SK-N-SH treated with all-trans-retinoic acid at 6 μM for 48 hours (cell line): ENCODE measurements around the gene MDM4.

Source experiments
- ATAC-seq: fragments of 200-7000 bp; cut with Tn5 transposase; 3 replicates; pipeline ENCODE4 v1.9.1; 2020; ENCODE audit warnings: mild to moderate bottlenecking, moderate library complexity
- ARNTL ChIP-seq: fragments of 450-650 bp; formaldehyde crosslinking; IDR thresholded peaks from 2 replicates; pipeline ENCODE4 v1.5.0; 2020; ENCODE audit warnings: low read depth, mild to moderate bottlenecking, moderate library complexity, borderline replicate concordance
- BACH2 ChIP-seq: fragments of 250-450 bp; sonication (Bioruptor Pico); IDR thresholded peaks from 2 replicates; pipeline ENCODE4 v1.9.0; 2021; ENCODE audit warnings: mild to moderate bottlenecking, borderline replicate concordance
- CSDC2 ChIP-seq: fragments of 250-450 bp; sonication (Bioruptor Pico); IDR thresholded peaks from 2 replicates; pipeline ENCODE4 v1.5.0; 2020; ENCODE audit warnings: mild to moderate bottlenecking, moderate library complexity
- ESRRG ChIP-seq: fragments of 250-450 bp; sonication (Bioruptor Pico); IDR thresholded peaks from 2 replicates; pipeline ENCODE4 v1.6.1; 2021; ENCODE audit warnings: mild to moderate bottlenecking
- ISL1 ChIP-seq: fragments of 250-450 bp; sonication (Bioruptor Pico); IDR thresholded peaks from 2 replicates; pipeline ENCODE4 v2.1.2; 2022; ENCODE audit warnings: mild to moderate bottlenecking, moderate library complexity
- OSR1 ChIP-seq: fragments of 250-450 bp; sonication (Bioruptor Pico); IDR thresholded peaks from 2 replicates; pipeline ENCODE4 v1.8.0; 2022; ENCODE audit warnings: moderate library complexity, mild to moderate bottlenecking, inconsistent platforms
- PPARA ChIP-seq: fragments of 250-450 bp; sonication (Bioruptor Pico); IDR thresholded peaks from 2 replicates; pipeline ENCODE4 v1.5.0; 2020; ENCODE audit warnings: mild to moderate bottlenecking, borderline replicate concordance
- RARB ChIP-seq: fragments of 250-450 bp; sonication (Bioruptor Pico); IDR thresholded peaks from 2 replicates; pipeline ENCODE4 v1.8.0; 2021; ENCODE audit warnings: mild to moderate bottlenecking, moderate library complexity
- SNAI2 ChIP-seq: fragments of 250-450 bp; sonication (Bioruptor Pico); IDR thresholded peaks from 2 replicates; pipeline ENCODE4 v1.5.0; 2020; ENCODE audit warnings: mild to moderate bottlenecking, moderate library complexity
- ZFP3 ChIP-seq: fragments of 250-450 bp; sonication (Bioruptor Pico); IDR thresholded peaks from 2 replicates; pipeline ENCODE4 v1.5.0; 2020; ENCODE audit warnings: mild to moderate bottlenecking, moderate library complexity
- ZNF565 ChIP-seq: fragments of 450-650 bp; formaldehyde crosslinking; conservative IDR thresholded peaks from 2 replicates; pipeline ENCODE4 v1.5.0; 2020; ENCODE audit warnings: low read depth, mild to moderate bottlenecking, moderate library complexity
- ZNF8 ChIP-seq: fragments of 450-650 bp; formaldehyde crosslinking; IDR thresholded peaks from 2 replicates; pipeline ENCODE4 v1.5.0; 2020; ENCODE audit warnings: mild to moderate bottlenecking, moderate library complexity
- TF ChIP-seq, protein P1 (sequence below): fragments of 250-450 bp; sonication (Bioruptor Pico); IDR thresholded peaks from 2 replicates; pipeline ENCODE4 v1.5.1; 2021; ENCODE audit warnings: mild to moderate bottlenecking, moderate library complexity
- TF ChIP-seq, protein P2 (sequence below): fragments of 250-450 bp; sonication (Bioruptor Pico); IDR thresholded peaks from 2 replicates; pipeline ENCODE4 v1.8.0; 2021; ENCODE audit warnings: low read depth, mild to moderate bottlenecking, moderate library complexity, borderline replicate concordance
- TF ChIP-seq, protein P3 (sequence below): fragments of 250-450 bp; sonication (Bioruptor Pico); IDR thresholded peaks from 2 replicates; pipeline ENCODE4 v1.5.0; 2020; ENCODE audit warnings: mild to moderate bottlenecking, moderate library complexity
- TF ChIP-seq, protein P4 (sequence below): fragments of 250-450 bp; sonication (Bioruptor Pico); IDR thresholded peaks from 2 replicates; pipeline ENCODE4 v1.8.0; 2020; ENCODE audit warnings: mild to moderate bottlenecking, moderate library complexity, borderline replicate concordance
- TF ChIP-seq, protein P5 (sequence below): fragments of 250-450 bp; sonication (Bioruptor Pico); IDR thresholded peaks from 2 replicates; pipeline ENCODE4 v1.5.1; 2020; ENCODE audit warnings: low read depth, mild to moderate bottlenecking, moderate library complexity

Gene MDM4

DNA sequence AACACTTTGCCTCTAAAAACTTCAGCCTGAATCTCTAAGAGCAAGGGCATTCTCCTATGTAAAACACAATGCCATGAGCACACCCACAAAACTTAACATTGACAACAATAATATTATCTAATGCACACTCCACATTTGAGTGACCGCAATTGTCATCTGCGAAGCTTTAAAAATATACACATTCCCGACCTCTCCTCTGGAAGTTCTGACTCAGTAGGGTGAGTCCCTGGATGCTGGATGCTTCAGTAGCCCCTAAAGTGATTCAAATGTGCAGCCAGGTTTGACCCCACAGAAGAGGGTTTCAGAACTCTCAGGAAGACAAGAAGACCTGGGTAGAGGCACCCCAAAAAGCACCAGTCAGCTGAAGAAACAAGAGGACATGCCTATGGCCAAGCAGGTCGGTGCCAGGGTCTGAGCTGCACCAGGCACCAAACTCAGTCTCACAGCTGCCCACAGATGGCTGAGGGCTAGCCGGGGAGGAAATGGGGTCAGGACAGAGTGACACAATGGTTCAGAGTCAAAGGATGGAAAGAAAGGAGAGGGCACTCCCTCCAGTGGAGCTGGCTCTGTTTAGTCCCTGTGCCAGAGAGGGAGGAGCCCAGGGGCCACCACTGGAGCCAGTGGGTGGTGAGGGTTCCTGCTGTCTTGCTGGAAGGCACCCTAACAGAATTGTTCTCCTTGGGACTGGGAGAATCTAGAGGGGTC, 39.0 kb upstream of the MDM4 start (continued):
- TF ChIP-seq, protein P1, sequence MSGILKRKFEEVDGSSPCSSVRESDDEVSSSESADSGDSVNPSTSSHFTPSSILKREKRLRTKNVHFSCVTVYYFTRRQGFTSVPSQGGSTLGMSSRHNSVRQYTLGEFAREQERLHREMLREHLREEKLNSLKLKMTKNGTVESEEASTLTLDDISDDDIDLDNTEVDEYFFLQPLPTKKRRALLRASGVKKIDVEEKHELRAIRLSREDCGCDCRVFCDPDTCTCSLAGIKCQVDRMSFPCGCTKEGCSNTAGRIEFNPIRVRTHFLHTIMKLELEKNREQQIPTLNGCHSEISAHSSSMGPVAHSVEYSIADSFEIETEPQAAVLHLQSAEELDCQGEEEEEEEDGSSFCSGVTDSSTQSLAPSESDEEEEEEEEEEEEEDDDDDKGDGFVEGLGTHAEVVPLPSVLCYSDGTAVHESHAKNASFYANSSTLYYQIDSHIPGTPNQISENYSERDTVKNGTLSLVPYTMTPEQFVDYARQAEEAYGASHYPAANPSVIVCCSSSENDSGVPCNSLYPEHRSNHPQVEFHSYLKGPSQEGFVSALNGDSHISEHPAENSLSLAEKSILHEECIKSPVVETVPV (CRISPR knock-in tag): no peak

DNA sequence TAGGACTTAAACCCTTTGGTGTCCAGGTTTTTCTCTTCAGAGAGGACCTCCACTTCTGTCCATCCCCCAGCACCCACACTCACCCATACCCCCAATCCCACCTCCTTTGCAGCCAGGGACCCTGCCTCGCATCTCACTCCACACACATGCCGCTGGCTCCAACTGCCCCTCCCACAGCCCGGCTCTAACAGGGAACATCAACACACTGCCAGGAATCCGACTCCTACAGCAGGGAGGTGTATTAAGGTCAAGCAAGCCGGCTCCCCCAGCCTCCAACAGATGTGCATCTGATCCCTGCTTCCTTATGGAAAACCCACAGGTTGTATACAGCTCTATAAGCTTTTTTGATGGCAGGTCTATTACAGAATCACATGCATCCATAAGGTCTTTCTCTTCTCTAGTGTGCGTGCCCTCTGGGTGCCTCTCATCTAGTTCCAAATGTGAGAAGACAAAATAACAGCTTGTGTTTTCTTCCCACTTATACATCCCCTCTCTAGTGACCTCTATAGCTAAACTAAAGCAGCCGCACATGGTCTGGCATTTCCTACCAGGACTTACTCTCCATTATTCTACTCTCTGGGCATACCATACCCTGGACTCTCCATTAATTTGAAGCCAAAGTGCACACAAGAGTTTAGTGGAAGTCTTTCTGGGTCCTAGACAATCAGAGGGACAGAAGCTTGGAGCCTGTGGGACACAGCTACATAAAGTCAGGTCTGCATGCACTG, 37.9 kb upstream of the MDM4 start:
- TF ChIP-seq ESRRG (CRISPR knock-in tag) (no peak), OSR1 (CRISPR knock-in tag) (no peak), ISL1 (CRISPR knock-in tag) (no peak), RARB (no peak), BACH2 (CRISPR knock-in tag) (no peak)
- TF ChIP-seq, protein P2, sequence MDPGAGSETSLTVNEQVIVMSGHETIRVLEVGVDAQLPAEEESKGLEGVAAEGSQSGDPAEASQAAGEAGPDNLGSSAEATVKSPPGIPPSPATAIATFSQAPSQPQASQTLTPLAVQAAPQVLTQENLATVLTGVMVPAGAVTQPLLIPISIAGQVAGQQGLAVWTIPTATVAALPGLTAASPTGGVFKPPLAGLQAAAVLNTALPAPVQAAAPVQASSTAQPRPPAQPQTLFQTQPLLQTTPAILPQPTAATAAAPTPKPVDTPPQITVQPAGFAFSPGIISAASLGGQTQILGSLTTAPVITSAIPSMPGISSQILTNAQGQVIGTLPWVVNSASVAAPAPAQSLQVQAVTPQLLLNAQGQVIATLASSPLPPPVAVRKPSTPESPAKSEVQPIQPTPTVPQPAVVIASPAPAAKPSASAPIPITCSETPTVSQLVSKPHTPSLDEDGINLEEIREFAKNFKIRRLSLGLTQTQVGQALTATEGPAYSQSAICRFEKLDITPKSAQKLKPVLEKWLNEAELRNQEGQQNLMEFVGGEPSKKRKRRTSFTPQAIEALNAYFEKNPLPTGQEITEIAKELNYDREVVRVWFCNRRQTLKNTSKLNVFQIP (CRISPR knock-in tag): no peak
- TF ChIP-seq, all 23 proteins: peak for 0
- peak; percentile 28; the same call in 1 of the 3 replicates for ATAC-seq

DNA sequence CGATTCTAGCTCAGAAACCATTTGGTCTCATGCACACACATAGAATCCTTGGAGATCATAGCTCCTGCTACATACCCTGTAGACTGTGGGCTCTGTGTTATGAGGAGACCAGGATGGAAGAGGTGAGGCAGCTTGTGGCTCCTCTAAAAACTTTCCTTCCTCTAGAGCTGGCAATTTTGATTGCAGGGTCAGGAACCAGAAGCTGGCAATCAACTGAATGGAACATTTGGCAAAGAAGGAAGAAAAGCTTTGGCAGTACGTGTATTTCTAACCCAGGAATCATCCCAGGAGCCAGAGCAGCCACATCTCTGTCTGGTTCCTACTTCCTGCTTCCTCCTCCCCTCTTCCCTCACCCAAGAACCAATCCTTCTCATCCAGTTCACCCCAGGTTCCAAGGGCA, 37.3 kb upstream of the MDM4 start:
- TF ChIP-seq, protein P3, sequence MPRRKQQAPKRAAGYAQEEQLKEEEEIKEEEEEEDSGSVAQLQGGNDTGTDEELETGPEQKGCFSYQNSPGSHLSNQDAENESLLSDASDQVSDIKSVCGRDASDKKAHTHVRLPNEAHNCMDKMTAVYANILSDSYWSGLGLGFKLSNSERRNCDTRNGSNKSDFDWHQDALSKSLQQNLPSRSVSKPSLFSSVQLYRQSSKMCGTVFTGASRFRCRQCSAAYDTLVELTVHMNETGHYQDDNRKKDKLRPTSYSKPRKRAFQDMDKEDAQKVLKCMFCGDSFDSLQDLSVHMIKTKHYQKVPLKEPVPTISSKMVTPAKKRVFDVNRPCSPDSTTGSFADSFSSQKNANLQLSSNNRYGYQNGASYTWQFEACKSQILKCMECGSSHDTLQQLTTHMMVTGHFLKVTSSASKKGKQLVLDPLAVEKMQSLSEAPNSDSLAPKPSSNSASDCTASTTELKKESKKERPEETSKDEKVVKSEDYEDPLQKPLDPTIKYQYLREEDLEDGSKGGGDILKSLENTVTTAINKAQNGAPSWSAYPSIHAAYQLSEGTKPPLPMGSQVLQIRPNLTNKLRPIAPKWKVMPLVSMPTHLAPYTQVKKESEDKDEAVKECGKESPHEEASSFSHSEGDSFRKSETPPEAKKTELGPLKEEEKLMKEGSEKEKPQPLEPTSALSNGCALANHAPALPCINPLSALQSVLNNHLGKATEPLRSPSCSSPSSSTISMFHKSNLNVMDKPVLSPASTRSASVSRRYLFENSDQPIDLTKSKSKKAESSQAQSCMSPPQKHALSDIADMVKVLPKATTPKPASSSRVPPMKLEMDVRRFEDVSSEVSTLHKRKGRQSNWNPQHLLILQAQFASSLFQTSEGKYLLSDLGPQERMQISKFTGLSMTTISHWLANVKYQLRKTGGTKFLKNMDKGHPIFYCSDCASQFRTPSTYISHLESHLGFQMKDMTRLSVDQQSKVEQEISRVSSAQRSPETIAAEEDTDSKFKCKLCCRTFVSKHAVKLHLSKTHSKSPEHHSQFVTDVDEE: no peak
- TF ChIP-seq ZNF565 (CRISPR knock-in tag): no peak
- TF ChIP-seq, protein P4, sequence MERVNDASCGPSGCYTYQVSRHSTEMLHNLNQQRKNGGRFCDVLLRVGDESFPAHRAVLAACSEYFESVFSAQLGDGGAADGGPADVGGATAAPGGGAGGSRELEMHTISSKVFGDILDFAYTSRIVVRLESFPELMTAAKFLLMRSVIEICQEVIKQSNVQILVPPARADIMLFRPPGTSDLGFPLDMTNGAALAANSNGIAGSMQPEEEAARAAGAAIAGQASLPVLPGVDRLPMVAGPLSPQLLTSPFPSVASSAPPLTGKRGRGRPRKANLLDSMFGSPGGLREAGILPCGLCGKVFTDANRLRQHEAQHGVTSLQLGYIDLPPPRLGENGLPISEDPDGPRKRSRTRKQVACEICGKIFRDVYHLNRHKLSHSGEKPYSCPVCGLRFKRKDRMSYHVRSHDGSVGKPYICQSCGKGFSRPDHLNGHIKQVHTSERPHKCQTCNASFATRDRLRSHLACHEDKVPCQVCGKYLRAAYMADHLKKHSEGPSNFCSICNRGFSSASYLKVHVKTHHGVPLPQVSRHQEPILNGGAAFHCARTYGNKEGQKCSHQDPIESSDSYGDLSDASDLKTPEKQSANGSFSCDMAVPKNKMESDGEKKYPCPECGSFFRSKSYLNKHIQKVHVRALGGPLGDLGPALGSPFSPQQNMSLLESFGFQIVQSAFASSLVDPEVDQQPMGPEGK (CRISPR knock-in tag): no peak
- TF ChIP-seq RARB: no peak
- TF ChIP-seq CSDC2 (CRISPR knock-in tag): no peak
- no peak for TF ChIP-seq ISL1 (CRISPR knock-in tag)
- TF ChIP-seq PPARA (CRISPR knock-in tag): no peak
- no peak for TF ChIP-seq ZFP3 (CRISPR knock-in tag)
- TF ChIP-seq, protein P2 (CRISPR knock-in tag): no peak
- no peak for TF ChIP-seq ZNF8 (CRISPR knock-in tag)
- no peak for TF ChIP-seq SNAI2
- TF ChIP-seq, protein P5, sequence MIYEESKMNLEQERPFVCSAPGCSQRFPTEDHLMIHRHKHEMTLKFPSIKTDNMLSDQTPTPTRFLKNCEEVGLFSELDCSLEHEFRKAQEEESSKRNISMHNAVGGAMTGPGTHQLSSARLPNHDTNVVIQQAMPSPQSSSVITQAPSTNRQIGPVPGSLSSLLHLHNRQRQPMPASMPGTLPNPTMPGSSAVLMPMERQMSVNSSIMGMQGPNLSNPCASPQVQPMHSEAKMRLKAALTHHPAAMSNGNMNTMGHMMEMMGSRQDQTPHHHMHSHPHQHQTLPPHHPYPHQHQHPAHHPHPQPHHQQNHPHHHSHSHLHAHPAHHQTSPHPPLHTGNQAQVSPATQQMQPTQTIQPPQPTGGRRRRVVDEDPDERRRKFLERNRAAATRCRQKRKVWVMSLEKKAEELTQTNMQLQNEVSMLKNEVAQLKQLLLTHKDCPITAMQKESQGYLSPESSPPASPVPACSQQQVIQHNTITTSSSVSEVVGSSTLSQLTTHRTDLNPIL (CRISPR knock-in tag): no peak
- TF ChIP-seq ARNTL (CRISPR knock-in tag): no peak
- no peak for ATAC-seq
